B cell (primary cell): ENCODE measurements around the gene UBB.

Experiments used
- CTCF ChIP-seq: fragments of 200-600 bp; IDR thresholded peaks from one replicate; pipeline ENCODE4 v1.8.0; 2022; ENCODE audit warnings: antibody characterized with exemption, mild to moderate bottlenecking
- EZH2 ChIP-seq: IDR thresholded peaks from 2 replicates; pipeline ENCODE4 v1.6.1; 2012; ENCODE audit warnings: borderline replicate concordance, low read depth, mild to moderate bottlenecking, moderate library complexity, low read length; ENCODE audit not compliant: insufficient read depth, poor library complexity, severe bottlenecking

GRCh38 chr17:16432017-16432416 lies 51.1 kb downstream of the UBB start:
- no peak for TF ChIP-seq CTCF
- no peak for TF ChIP-seq EZH2
